Activated T-cell treated with anti-CD3 and anti-CD28 coated beads, Interleukin-2, amount 50 U/mL, for 4 hours (primary cell): ENCODE measurements around the gene NALCN. TPM values are rescaled to one million over a fixed set of nuclear protein-coding genes. Genes with fewer than 3 reads are reported as not detected.
A peak's percentile ranks its signal among the peaks of the same experiment; 100 is the strongest.

Experiments
- ATAC-seq, 2 donors: fragments of 200-7000 bp; cut with Tn5 transposase; one replicate each; pipeline ENCODE4 v1.10.0; 2021
- DNase-seq: peaks from one replicate; pipeline ENCODE4 v3.0.0-alpha.2; 2020
- H3K27me3 Mint-ChIP-seq: one replicate; pipeline ENCODE4 v1.8.0; 2021; ENCODE audit warnings: low read depth, mixed read lengths
- H3K36me3 Mint-ChIP-seq: one replicate; pipeline ENCODE4 v1.8.0; 2022; ENCODE audit warnings: mixed read lengths; ENCODE audit not compliant: insufficient read depth
- H3K4me1 Mint-ChIP-seq: one replicate; pipeline ENCODE4 v1.8.0; 2021; ENCODE audit warnings: low read depth, mixed read lengths
- H3K4me3 Mint-ChIP-seq: one replicate; pipeline ENCODE4 v1.8.0; 2021; ENCODE audit warnings: mild to moderate bottlenecking, moderate library complexity, mixed read lengths
- H3K9me3 Mint-ChIP-seq: one replicate; pipeline ENCODE4 v1.8.0; 2021; ENCODE audit warnings: mixed read lengths
- total RNA-seq, 3 donors: library from RNA; stranded (reverse); gene quantifications; one replicate each; pipeline ENCODE4 v1.2.1, GENCODE V29; 2021

Gene NALCN
- total RNA-seq, 3 donors from 2014 or later, result not detected

- Mint-ChIP-seq H3K27me3 (no peaks in the 10 kb centered on the region), H3K4me3 (no peak overlapping the region), H3K9me3 (no peaks in the 10 kb centered on the region), H3K4me1 (no peaks in the 10 kb centered on the region), H3K36me3 (no peaks in the 10 kb centered on the region)
- no peak for DNase-seq
- ATAC-seq, result no peak
These were observed 115.3 kb downstream of the NALCN start for GRCh38 chr13:101301053-101301452.

GRCh38 chr13:101300531-101300930 lies 115.8 kb downstream of the NALCN start:
- Mint-ChIP-seq H3K4me3 (no peak overlapping the region), H3K36me3 (no peaks in the 10 kb centered on the region), H3K27me3 (no peaks in the 10 kb centered on the region), H3K9me3 (no peaks in the 10 kb centered on the region), H3K4me1 (no peaks in the 10 kb centered on the region)
- DNase-seq (no peak), ATAC-seq (no peak)

GRCh38 chr13:101298517-101298916 lies 117.8 kb downstream of the NALCN start:
- ATAC-seq (no peak), DNase-seq (no peak)
- no peaks in the 10 kb centered on the region for H3K27me3 Mint-ChIP-seq
- no peaks in the 10 kb centered on the region for H3K4me1 Mint-ChIP-seq
- peaks cover 4% of the 10 kb centered on the region for H3K9me3 Mint-ChIP-seq
- H3K4me3 Mint-ChIP-seq, result no peak overlapping the region
- H3K36me3 Mint-ChIP-seq, result no peaks in the 10 kb centered on the region

- no peaks in the 10 kb centered on the region for H3K27me3 Mint-ChIP-seq
- no peak for DNase-seq
- H3K4me3 Mint-ChIP-seq, result no peak overlapping the region
- no peak for ATAC-seq
- H3K36me3 Mint-ChIP-seq, result no peaks in the 10 kb centered on the region
- peaks cover 4% of the 10 kb centered on the region for H3K9me3 Mint-ChIP-seq
- no peaks in the 10 kb centered on the region for H3K4me1 Mint-ChIP-seq
These were observed 118.5 kb downstream of the NALCN start for GRCh38 chr13:101297794-101298193.

- Mint-ChIP-seq H3K27me3 (peaks cover 3% of the 10 kb centered on the region), H3K4me1 (no peaks in the 10 kb centered on the region), H3K36me3 (no peaks in the 10 kb centered on the region), H3K4me3 (no peak overlapping the region), H3K9me3 (peaks cover 4% of the 10 kb centered on the region)
- DNase-seq (no peak), ATAC-seq (no peak)
These were observed 123.6 kb downstream of the NALCN start for GRCh38 chr13:101292711-101293110.

- peaks cover 3% of the 10 kb centered on the region for H3K27me3 Mint-ChIP-seq
- H3K4me3 Mint-ChIP-seq, result no peak overlapping the region
- DNase-seq, result no peak
- ATAC-seq, result no peak
- peaks cover 4% of the 10 kb centered on the region for H3K9me3 Mint-ChIP-seq
- no peaks in the 10 kb centered on the region for H3K4me1 Mint-ChIP-seq
- no peaks in the 10 kb centered on the region for H3K36me3 Mint-ChIP-seq
These were observed 124.4 kb downstream of the NALCN start for GRCh38 chr13:101291646-101292515.

GRCh38 chr13:101291206-101291605 lies 125.1 kb downstream of the NALCN start:
- Mint-ChIP-seq H3K4me1 (no peaks in the 10 kb centered on the region), H3K36me3 (no peaks in the 10 kb centered on the region)

GRCh38 chr13:101289764-101290163 lies 126.5 kb downstream of the NALCN start:
- peaks cover 3% of the 10 kb centered on the region for H3K27me3 Mint-ChIP-seq
- H3K4me1 Mint-ChIP-seq, result no peaks in the 10 kb centered on the region
- H3K36me3 Mint-ChIP-seq, result no peaks in the 10 kb centered on the region
- ATAC-seq (no peak), DNase-seq (no peak)
- no peak overlapping the region for H3K4me3 Mint-ChIP-seq
- no peaks in the 10 kb centered on the region for H3K9me3 Mint-ChIP-seq

More at GRCh38 chr13:101291206-101291605, 125.1 kb downstream of the NALCN start:
- DNase-seq, result no peak
- Mint-ChIP-seq H3K9me3 (peaks cover 4% of the 10 kb centered on the region), H3K4me3 (no peak overlapping the region), H3K27me3 (peaks cover 3% of the 10 kb centered on the region)
- ATAC-seq, result no peak

GRCh38 chr13:101283782-101284181 lies 132.5 kb downstream of the NALCN start:
- H3K4me1 Mint-ChIP-seq, result no peaks in the 10 kb centered on the region
- H3K4me3 Mint-ChIP-seq, result no peak overlapping the region
- H3K9me3 Mint-ChIP-seq, result no peaks in the 10 kb centered on the region
- no peaks in the 10 kb centered on the region for H3K36me3 Mint-ChIP-seq
- ATAC-seq, result no peak
- DNase-seq, result no peak
- H3K27me3 Mint-ChIP-seq, result peaks cover 3% of the 10 kb centered on the region

- no peaks in the 10 kb centered on the region for H3K36me3 Mint-ChIP-seq
- no peak for DNase-seq
- H3K27me3 Mint-ChIP-seq, result no peaks in the 10 kb centered on the region
- no peak overlapping the region for H3K4me3 Mint-ChIP-seq
- ATAC-seq, result no peak
- no peaks in the 10 kb centered on the region for H3K9me3 Mint-ChIP-seq
- H3K4me1 Mint-ChIP-seq, result no peaks in the 10 kb centered on the region
These were observed 143.4 kb downstream of the NALCN start for GRCh38 chr13:101272886-101273285.

- Mint-ChIP-seq H3K9me3 (no peaks in the 10 kb centered on the region), H3K4me1 (no peaks in the 10 kb centered on the region), H3K36me3 (no peaks in the 10 kb centered on the region), H3K27me3 (no peaks in the 10 kb centered on the region), H3K4me3 (no peak overlapping the region)
- DNase-seq (no peak), ATAC-seq (no peak)
These were observed 144.5 kb downstream of the NALCN start for GRCh38 chr13:101271681-101272245.

GRCh38 chr13:101267656-101268055 lies 148.7 kb downstream of the NALCN start:
- Mint-ChIP-seq H3K4me1 (no peaks in the 10 kb centered on the region), H3K27me3 (no peaks in the 10 kb centered on the region), H3K36me3 (no peaks in the 10 kb centered on the region), H3K4me3 (no peak overlapping the region), H3K9me3 (no peaks in the 10 kb centered on the region)
- no peak for DNase-seq
- ATAC-seq, result peak in 1 of 2 donors; percentile 43

GRCh38 chr13:101265934-101266333 lies 150.4 kb downstream of the NALCN start:
- no peak for DNase-seq
- Mint-ChIP-seq H3K4me1 (no peaks in the 10 kb centered on the region), H3K27me3 (peaks cover 3% of the 10 kb centered on the region), H3K9me3 (no peaks in the 10 kb centered on the region), H3K4me3 (no peak overlapping the region), H3K36me3 (no peaks in the 10 kb centered on the region)
- no peak for ATAC-seq

- Mint-ChIP-seq H3K4me3 (no peak overlapping the region), H3K36me3 (no peaks in the 10 kb centered on the region), H3K9me3 (no peaks in the 10 kb centered on the region), H3K27me3 (peaks cover 3% of the 10 kb centered on the region), H3K4me1 (no peaks in the 10 kb centered on the region)
- no peak for DNase-seq
- ATAC-seq, result no peak
These were observed 151.4 kb downstream of the NALCN start for GRCh38 chr13:101264931-101265330.

GRCh38 chr13:101262306-101262705 lies 154.0 kb downstream of the NALCN start:
- Mint-ChIP-seq H3K4me1 (peaks cover 5% of the 10 kb centered on the region), H3K36me3 (no peaks in the 10 kb centered on the region), H3K27me3 (peaks cover 3% of the 10 kb centered on the region), H3K4me3 (no peak overlapping the region), H3K9me3 (no peaks in the 10 kb centered on the region)
- ATAC-seq (no peak), DNase-seq (no peak)
